ENCODE results near the gene PCSK6.

DNA sequence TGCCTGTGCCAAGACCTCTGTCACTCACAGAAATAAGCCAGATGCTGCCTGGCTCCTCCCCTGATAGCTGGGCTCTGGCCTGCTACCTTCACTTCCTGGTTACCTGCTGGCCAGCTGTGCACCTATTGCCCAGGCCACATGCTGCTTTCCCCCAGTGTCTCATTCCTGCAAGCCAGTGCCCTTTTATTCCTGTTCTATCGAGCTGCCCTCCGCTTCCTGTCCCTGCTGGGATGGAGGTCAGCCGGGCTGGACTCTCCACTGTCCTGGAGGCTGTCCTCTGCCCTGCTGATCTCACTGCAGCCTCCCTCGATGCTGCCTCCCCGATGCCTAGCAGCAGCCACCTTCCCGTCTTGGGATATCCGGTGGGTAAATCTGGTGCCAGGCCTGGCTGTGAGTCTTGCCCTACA lies 157.4 kb downstream of the PCSK6 start:
- no peak for TF ChIP-seq POLR2A (IDR thresholded peaks at IDR 0.05)
- TF ChIP-seq, protein P1, sequence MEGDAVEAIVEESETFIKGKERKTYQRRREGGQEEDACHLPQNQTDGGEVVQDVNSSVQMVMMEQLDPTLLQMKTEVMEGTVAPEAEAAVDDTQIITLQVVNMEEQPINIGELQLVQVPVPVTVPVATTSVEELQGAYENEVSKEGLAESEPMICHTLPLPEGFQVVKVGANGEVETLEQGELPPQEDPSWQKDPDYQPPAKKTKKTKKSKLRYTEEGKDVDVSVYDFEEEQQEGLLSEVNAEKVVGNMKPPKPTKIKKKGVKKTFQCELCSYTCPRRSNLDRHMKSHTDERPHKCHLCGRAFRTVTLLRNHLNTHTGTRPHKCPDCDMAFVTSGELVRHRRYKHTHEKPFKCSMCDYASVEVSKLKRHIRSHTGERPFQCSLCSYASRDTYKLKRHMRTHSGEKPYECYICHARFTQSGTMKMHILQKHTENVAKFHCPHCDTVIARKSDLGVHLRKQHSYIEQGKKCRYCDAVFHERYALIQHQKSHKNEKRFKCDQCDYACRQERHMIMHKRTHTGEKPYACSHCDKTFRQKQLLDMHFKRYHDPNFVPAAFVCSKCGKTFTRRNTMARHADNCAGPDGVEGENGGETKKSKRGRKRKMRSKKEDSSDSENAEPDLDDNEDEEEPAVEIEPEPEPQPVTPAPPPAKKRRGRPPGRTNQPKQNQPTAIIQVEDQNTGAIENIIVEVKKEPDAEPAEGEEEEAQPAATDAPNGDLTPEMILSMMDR (IDR thresholded peaks at IDR 0.05): no peak
